NT2/D1 (cell line): ENCODE measurements around the gene TMPRSS11A.

Experiments
- DNase-seq: peaks from one replicate; pipeline ENCODE4 v3.0.0-alpha.2; 2011; ENCODE audit warnings: low read depth, low spot score
- H3K27me3 ChIP-seq: 2 replicates; pipeline ENCODE4 v1.6.0; 2011; ENCODE audit warnings: mild to moderate bottlenecking; ENCODE audit not compliant: insufficient read length, insufficient read depth
- H3K36me3 ChIP-seq: 2 replicates; pipeline ENCODE4 v1.6.1; 2011; ENCODE audit warnings: mild to moderate bottlenecking, low read length, mixed read lengths; ENCODE audit not compliant: insufficient read depth, insufficient read length
- H3K4me1 ChIP-seq: 2 replicates; pipeline ENCODE4 v1.5.1; 2011; ENCODE audit not compliant: insufficient read depth, insufficient read length
- H3K4me3 ChIP-seq: 2 replicates; pipeline ENCODE4 v1.5.1; 2011; ENCODE audit warnings: low read depth; ENCODE audit not compliant: insufficient read length
- H3K9ac ChIP-seq: 2 replicates; pipeline ENCODE4 v1.6.0; 2011; ENCODE audit warnings: low read depth; ENCODE audit not compliant: insufficient read length
- H3K9me3 ChIP-seq: 2 replicates; pipeline ENCODE4 v1.5.1; 2011; ENCODE audit warnings: mild to moderate bottlenecking, low read length; ENCODE audit not compliant: insufficient read depth
- SUZ12 ChIP-seq: IDR thresholded peaks from 2 replicates; pipeline ENCODE4 v1.6.1; 2011; ENCODE audit not compliant: insufficient read length, insufficient read depth; ENCODE audit errors: extremely low read depth
- YY1 ChIP-seq: IDR thresholded peaks from 2 replicates; pipeline ENCODE4 v1.6.1; 2011; ENCODE audit not compliant: insufficient read length, insufficient read depth
- ZNF274 ChIP-seq: IDR thresholded peaks from 2 replicates; pipeline ENCODE4 v1.6.1; 2011; ENCODE audit warnings: mild to moderate bottlenecking, low read depth, low read length

The TMPRSS11A gene

GRCh38 chr4:67954890-67955289 is 8.4 kb downstream of the TMPRSS11A start:
- Histone ChIP-seq H3K9me3 (peaks cover 6% of the 10 kb centered on the region; the same call in 1 of the 2 replicates), H3K36me3 (no peaks in the 10 kb centered on the region), H3K4me3 (no peak overlapping the region), H3K4me1 (no peaks in the 10 kb centered on the region), H3K9ac (no peak overlapping the region), H3K27me3 (no peaks in the 10 kb centered on the region)
- DNase-seq: no peak
- TF ChIP-seq ZNF274: no peak
- no peak for TF ChIP-seq YY1
- no peak for TF ChIP-seq SUZ12

DNA sequence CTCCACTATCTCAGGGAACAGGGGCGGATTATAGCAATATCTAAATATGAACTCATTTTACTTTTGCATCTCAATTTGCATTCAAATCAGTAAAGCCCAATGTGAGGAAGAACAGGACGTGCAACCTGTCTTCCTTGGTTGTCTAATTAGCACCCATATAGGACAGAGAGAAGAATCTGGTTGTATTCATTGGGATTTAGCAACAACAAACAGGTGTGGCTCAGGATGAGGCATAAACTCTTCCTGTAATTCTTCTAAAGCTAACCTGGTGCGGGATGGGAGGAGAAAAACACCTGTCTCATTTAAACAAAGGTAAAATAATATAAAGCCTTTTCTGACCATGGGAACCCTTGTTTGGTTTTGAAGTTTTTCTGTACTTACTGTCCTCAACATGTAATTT is 22.2 kb downstream of the TMPRSS11A start:
- Histone ChIP-seq H3K36me3 (no peaks in the 10 kb centered on the region), H3K9ac (no peak overlapping the region), H3K27me3 (no peaks in the 10 kb centered on the region), H3K4me1 (no peaks in the 10 kb centered on the region), H3K9me3 (no peaks in the 10 kb centered on the region), H3K4me3 (no peak overlapping the region)
- TF ChIP-seq SUZ12: no peak
- no peak for TF ChIP-seq ZNF274
- TF ChIP-seq YY1: no peak
- no peak for DNase-seq

DNA sequence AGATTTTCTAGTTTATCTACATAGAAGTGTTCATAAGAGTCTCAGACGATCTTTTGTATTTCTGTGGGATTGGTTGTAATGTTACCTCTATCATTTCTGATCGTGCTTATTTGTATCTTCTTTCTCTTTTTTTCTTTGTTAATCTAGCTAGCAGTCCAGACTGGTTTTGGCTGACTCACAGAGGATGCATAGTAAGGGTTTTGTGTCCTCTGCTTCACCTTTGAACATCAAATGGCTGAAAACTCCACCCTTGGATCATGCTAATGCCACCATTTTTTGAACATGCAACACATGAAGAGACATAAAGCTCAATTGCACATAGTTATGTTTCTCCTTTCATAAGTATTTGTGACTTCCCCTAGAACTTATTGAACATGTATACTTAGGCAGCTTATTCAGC is 22.8 kb downstream of the TMPRSS11A start:
- H3K36me3 ChIP-seq: no peaks in the 10 kb centered on the region
- TF ChIP-seq YY1: no peak
- no peak for TF ChIP-seq ZNF274
- no peak for TF ChIP-seq SUZ12
- no peak overlapping the region for H3K9ac ChIP-seq
- no peaks in the 10 kb centered on the region for H3K9me3 ChIP-seq
- H3K4me1 ChIP-seq: no peaks in the 10 kb centered on the region
- no peak for DNase-seq
- no peaks in the 10 kb centered on the region for H3K27me3 ChIP-seq
- no peak overlapping the region for H3K4me3 ChIP-seq

DNA sequence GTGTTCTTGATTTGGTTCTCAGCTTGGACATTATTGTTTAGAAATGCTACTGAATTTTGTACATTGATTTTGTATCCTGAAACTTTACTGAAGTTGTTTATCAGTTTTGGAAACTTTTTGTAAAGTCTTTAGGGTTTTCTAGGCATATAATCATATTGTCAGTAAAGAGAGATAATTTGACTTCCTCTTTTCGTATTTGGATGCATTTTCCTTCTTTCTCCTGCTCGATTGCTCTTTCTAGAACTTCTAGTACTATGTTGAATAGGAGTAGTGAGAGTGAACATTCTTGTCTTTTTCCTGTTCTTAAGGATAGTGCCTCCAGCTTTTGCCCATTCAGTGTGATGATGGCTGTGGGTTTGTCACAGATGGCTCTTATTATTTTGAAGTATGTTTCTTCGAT is 24.1 kb downstream of the TMPRSS11A start:
- DNase-seq: no peak
- Histone ChIP-seq H3K27me3 (no peaks in the 10 kb centered on the region), H3K9me3 (no peaks in the 10 kb centered on the region), H3K4me1 (no peaks in the 10 kb centered on the region), H3K9ac (no peak overlapping the region), H3K4me3 (no peak overlapping the region), H3K36me3 (no peaks in the 10 kb centered on the region)
- no peak for TF ChIP-seq SUZ12
- TF ChIP-seq ZNF274: no peak
- TF ChIP-seq YY1: no peak

DNA sequence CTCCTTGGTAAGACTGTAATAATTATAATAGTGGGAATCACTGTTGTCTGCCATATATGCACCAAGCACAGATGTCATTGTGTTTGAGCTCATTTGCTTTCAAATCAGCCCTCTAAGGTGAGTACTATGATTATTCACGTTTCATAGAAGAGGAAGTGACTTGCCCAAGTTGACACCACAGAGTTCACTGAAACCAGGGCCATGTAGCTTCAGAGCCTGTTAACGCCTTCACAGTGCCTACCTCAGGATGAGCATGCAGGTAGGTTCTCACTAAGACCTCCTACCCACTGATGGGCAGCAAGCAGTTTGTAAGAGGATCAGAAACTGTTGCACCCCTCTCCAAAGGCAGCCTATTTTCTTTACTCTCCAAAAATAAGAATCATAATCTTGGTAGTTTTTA is 27.4 kb downstream of the TMPRSS11A start:
- no peak for TF ChIP-seq ZNF274
- TF ChIP-seq SUZ12: no peak
- no peak for TF ChIP-seq YY1
- H3K4me1 ChIP-seq: no peaks in the 10 kb centered on the region
- H3K4me3 ChIP-seq: no peak overlapping the region
- H3K9ac ChIP-seq: no peak overlapping the region
- DNase-seq: no peak
- no peaks in the 10 kb centered on the region for H3K36me3 ChIP-seq
- H3K9me3 ChIP-seq: no peaks in the 10 kb centered on the region
- no peaks in the 10 kb centered on the region for H3K27me3 ChIP-seq

GRCh38 chr4:67934628-67935027 is 28.7 kb downstream of the TMPRSS11A start:
- no peak overlapping the region for H3K9ac ChIP-seq

GRCh38 chr4:67933755-67934154 is 29.5 kb downstream of the TMPRSS11A start:
- no peak for DNase-seq
- H3K27me3 ChIP-seq: no peaks in the 10 kb centered on the region
- TF ChIP-seq YY1 (no peak), ZNF274 (no peak), SUZ12 (no peak)

More at GRCh38 chr4:67934628-67935027, 28.7 kb downstream of the TMPRSS11A start:
- Histone ChIP-seq H3K27me3 (no peaks in the 10 kb centered on the region), H3K4me3 (no peak overlapping the region), H3K4me1 (no peaks in the 10 kb centered on the region), H3K9me3 (no peaks in the 10 kb centered on the region), H3K36me3 (no peaks in the 10 kb centered on the region)
- no peak for DNase-seq
- no peak for TF ChIP-seq SUZ12
- TF ChIP-seq YY1: no peak

GRCh38 chr4:67933038-67933437 is 30.3 kb downstream of the TMPRSS11A start:
- no peak for DNase-seq
- H3K9ac ChIP-seq: no peak overlapping the region
- TF ChIP-seq YY1 (no peak), ZNF274 (no peak), SUZ12 (no peak)
- no peaks in the 10 kb centered on the region for H3K36me3 ChIP-seq
- H3K27me3 ChIP-seq: no peaks in the 10 kb centered on the region
- no peaks in the 10 kb centered on the region for H3K9me3 ChIP-seq
- no peak overlapping the region for H3K4me3 ChIP-seq
- H3K4me1 ChIP-seq: no peaks in the 10 kb centered on the region

More at GRCh38 chr4:67933755-67934154, 29.5 kb downstream of the TMPRSS11A start:
- Histone ChIP-seq H3K4me1 (no peaks in the 10 kb centered on the region), H3K4me3 (no peak overlapping the region), H3K9me3 (no peaks in the 10 kb centered on the region), H3K9ac (no peak overlapping the region), H3K36me3 (no peaks in the 10 kb centered on the region)
